H1 (cell line): ENCODE results near the gene GJD2. TPM values are rescaled to one million over a fixed set of nuclear protein-coding genes. Genes with fewer than 3 reads are reported as not detected.

Source experiments
- polyA plus RNA-seq, 7 experiments: library from polyadenylated mRNA; depleted of rRNA in 3 of 7; stranded (reverse) in 5 of 7; unstranded in 2 of 7; fragments of >200 nt in 5 of 7; fragments of 200-250 nt in 2 of 7; gene quantifications; 1 replicate in 5 of 7; 2 replicates in 1 of 7; 4 replicates in 1 of 7; pipeline versions ENCODE4 v1.2.1 to v1.2.3, GENCODE V29; 2011 to 2013; ENCODE audit warnings: missing spikeins in 2 of 7, mixed read lengths in 2 of 7
- total RNA-seq: library from RNA; stranded (reverse); fragmentation: NEBNext Ultra II Directional; extraction: Animal tissue kit (Norgen Biotek cat#: 25700); gene quantifications from 2 replicates; pipeline ENCODE4 v1.2.1, GENCODE V29; 2021
- TF ChIP-seq, protein P1 (sequence below): IDR thresholded peaks from 2 replicates; pipeline ENCODE4 v1.6.1; 2012; ENCODE audit warnings: low read length, inconsistent platforms

GJD2 gene
- total and polyA plus RNA-seq, 2 of the 8 experiments (the other 6 are each of a cell fraction or from before 2014, with no cell fraction given), result 0.39 to 0.54 TPM

DNA sequence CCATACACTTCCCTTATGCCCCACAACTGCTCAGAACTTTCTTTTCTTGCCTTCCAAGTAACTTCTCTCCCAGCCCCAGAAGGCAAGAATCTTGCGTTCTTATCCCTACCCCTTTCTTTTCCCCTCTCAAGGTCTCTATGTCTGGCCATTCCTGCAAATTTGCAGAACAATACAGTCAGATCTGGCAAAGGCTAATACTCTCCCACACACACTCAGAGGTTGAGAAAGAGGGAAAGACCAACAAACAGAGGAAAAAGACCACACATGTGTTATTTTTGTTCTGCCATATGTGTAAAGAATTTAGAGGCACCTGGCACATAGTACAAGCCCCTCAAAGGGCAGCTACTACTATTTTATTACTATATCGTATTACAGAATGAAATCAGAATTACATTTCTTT is 25.7 kb downstream of the GJD2 start (continued):
- TF ChIP-seq, protein P1, sequence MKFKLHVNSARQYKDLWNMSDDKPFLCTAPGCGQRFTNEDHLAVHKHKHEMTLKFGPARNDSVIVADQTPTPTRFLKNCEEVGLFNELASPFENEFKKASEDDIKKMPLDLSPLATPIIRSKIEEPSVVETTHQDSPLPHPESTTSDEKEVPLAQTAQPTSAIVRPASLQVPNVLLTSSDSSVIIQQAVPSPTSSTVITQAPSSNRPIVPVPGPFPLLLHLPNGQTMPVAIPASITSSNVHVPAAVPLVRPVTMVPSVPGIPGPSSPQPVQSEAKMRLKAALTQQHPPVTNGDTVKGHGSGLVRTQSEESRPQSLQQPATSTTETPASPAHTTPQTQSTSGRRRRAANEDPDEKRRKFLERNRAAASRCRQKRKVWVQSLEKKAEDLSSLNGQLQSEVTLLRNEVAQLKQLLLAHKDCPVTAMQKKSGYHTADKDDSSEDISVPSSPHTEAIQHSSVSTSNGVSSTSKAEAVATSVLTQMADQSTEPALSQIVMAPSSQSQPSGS, result no peak
- TF ChIP-seq, all 59 proteins: peak for 0
